Vagina (tissue), 2 donors: ENCODE data around the gene TBCD. TPM values are rescaled to one million over a fixed set of nuclear protein-coding genes. Genes with fewer than 3 reads are reported as not detected.

Experiments used
- DNase-seq, 2 donors: peaks; one replicate each; pipeline ENCODE4 v3.0.0-alpha.2; 2017; ENCODE audit errors: extremely low spot score in 2 of 2
- H3K27ac ChIP-seq: fragments of 200-600 bp; sonication (generic); one replicate; pipeline ENCODE4 v1.5.1; 2019
- H3K27me3 ChIP-seq: fragments of 200-600 bp; sonication (generic); one replicate; pipeline ENCODE4 v1.5.1; 2019
- H3K36me3 ChIP-seq, 2 donors: fragments of 200-600 bp; sonication (generic); one replicate each; pipeline ENCODE4 v1.5.1; 2017 to 2019
- H3K4me1 ChIP-seq: fragments of 200-600 bp; sonication (generic); one replicate; pipeline ENCODE4 v1.5.1; 2019
- H3K4me3 ChIP-seq, 2 donors: fragments of 200-600 bp; sonication (generic); 1 replicate in 1 of 2; 2 replicates in 1 of 2; pipeline ENCODE4 v1.5.1; 2016 to 2019
- H3K9me3 ChIP-seq: fragments of 200-600 bp; sonication (generic); one replicate; pipeline ENCODE4 v1.5.1; 2019
- CTCF ChIP-seq, 3 experiments: fragments of 450-650 bp in 2 of 3; fragments of 200-600 bp in 1 of 3; sonication (generic) in 1 of 3; IDR thresholded peaks; one replicate each; pipeline ENCODE4 v1.5.1; 2017 to 2019; ENCODE audit warnings: antibody characterized with exemption in 3 of 3, mild to moderate bottlenecking in 2 of 3, moderate library complexity in 2 of 3
- POLR2A ChIP-seq, 2 donors: fragments of 450-650 bp; IDR thresholded peaks; one replicate each; pipeline ENCODE4 v1.6.1; 2017; ENCODE audit warnings: antibody characterized with exemption in 2 of 2, mild to moderate bottlenecking in 2 of 2, moderate library complexity in 2 of 2
- POLR2AphosphoS5 ChIP-seq, 2 donors: sonication (generic); formaldehyde crosslinking; IDR thresholded peaks; one replicate each; pipeline ENCODE4 v1.9.0; 2017; ENCODE audit warnings: antibody characterized with exemption in 2 of 2, mild to moderate bottlenecking in 2 of 2, low read depth in 1 of 2; ENCODE audit not compliant: insufficient read depth in 1 of 2
- intact Hi-C: fragments of 100-400 bp; cut with DNase I; formaldehyde crosslinking; loops from one replicate; pipeline ENCODE4 v1.15.1; 2023
- total RNA-seq: library from RNA; depleted of rRNA; stranded (reverse); fragments of >200 nt; gene quantifications from one replicate; pipeline ENCODE4 v1.2.3, GENCODE V29; 2016

The TBCD gene
- total RNA-seq, 1 donor from 2014 or later, result 79.3 TPM

- peaks cover 0 to 29% of the 10 kb centered on the region in 2 donors for H3K36me3 ChIP-seq
- intact Hi-C loops, result no loop called here
- no peak overlapping the region for H3K4me3 ChIP-seq
- H3K9me3 ChIP-seq, result no peaks in the 10 kb centered on the region
- no peak for DNase-seq
- H3K27me3 ChIP-seq, result no peaks in the 10 kb centered on the region
- TF ChIP-seq POLR2AphosphoS5 (IDR thresholded peaks at IDR 0.05; ENCODE audit: insufficient read depth in 1 of 2, low read depth in 1 of 2) (no peak), POLR2A (IDR thresholded peaks at IDR 0.05) (no peak), CTCF (IDR thresholded peaks at IDR 0.05) (no peak)
- peaks cover 9% of the 10 kb centered on the region for H3K4me1 ChIP-seq
- no peak overlapping the region for H3K27ac ChIP-seq
These were observed 59.0 kb downstream of the TBCD start for GRCh38 chr17:82810644-82811430.

GRCh38 chr17:82812058-82812457 is 60.2 kb downstream of the TBCD start:
- H3K4me1 ChIP-seq, result no peaks in the 10 kb centered on the region
- H3K36me3 ChIP-seq, result peaks cover 0 to 26% of the 10 kb centered on the region in 2 donors
- intact Hi-C loops, result no loop called here
- no peak for DNase-seq
- H3K27me3 ChIP-seq, result no peaks in the 10 kb centered on the region
- no peak overlapping the region for H3K27ac ChIP-seq
- no peaks in the 10 kb centered on the region for H3K9me3 ChIP-seq
- no peak for TF ChIP-seq CTCF (IDR thresholded peaks at IDR 0.05)
- H3K4me3 ChIP-seq, result no peak overlapping the region

- H3K4me3 ChIP-seq, result no peak overlapping the region
- peaks cover 0 to 20% of the 10 kb centered on the region in 2 donors for H3K36me3 ChIP-seq
- DNase-seq, result no peak
- TF ChIP-seq POLR2AphosphoS5 (IDR thresholded peaks at IDR 0.05; ENCODE audit: insufficient read depth in 1 of 2, low read depth in 1 of 2) (no peak), CTCF (IDR thresholded peaks at IDR 0.05) (no peak), POLR2A (IDR thresholded peaks at IDR 0.05) (no peak)
- intact Hi-C loops, result no loop called here
- H3K9me3 ChIP-seq, result no peaks in the 10 kb centered on the region
- no peak overlapping the region for H3K27ac ChIP-seq
- H3K4me1 ChIP-seq, result no peaks in the 10 kb centered on the region
- no peaks in the 10 kb centered on the region for H3K27me3 ChIP-seq
These were observed 60.7 kb downstream of the TBCD start for GRCh38 chr17:82812601-82813000.

GRCh38 chr17:82813299-82814051 is 61.6 kb downstream of the TBCD start:
- H3K4me1 ChIP-seq, result no peaks in the 10 kb centered on the region
- intact Hi-C loops, result no loop called here
- TF ChIP-seq CTCF (IDR thresholded peaks at IDR 0.05) (no peak), POLR2A (IDR thresholded peaks at IDR 0.05) (no peak), POLR2AphosphoS5 (IDR thresholded peaks at IDR 0.05; ENCODE audit: insufficient read depth in 1 of 2, low read depth in 1 of 2) (no peak)
- H3K27ac ChIP-seq, result no peak overlapping the region
- H3K4me3 ChIP-seq, result no peak overlapping the region
- no peak for DNase-seq
- H3K27me3 ChIP-seq, result no peaks in the 10 kb centered on the region
- no peaks in the 10 kb centered on the region for H3K9me3 ChIP-seq
- peaks cover 0 to 18% of the 10 kb centered on the region in 2 donors for H3K36me3 ChIP-seq

- no peaks in the 10 kb centered on the region for H3K9me3 ChIP-seq
- DNase-seq, result no peak
- H3K4me3 ChIP-seq, result no peak overlapping the region
- no peaks in the 10 kb centered on the region for H3K27me3 ChIP-seq
- peaks cover 0 to 30% of the 10 kb centered on the region in 2 donors for H3K36me3 ChIP-seq
- no peak overlapping the region for H3K27ac ChIP-seq
- TF ChIP-seq POLR2AphosphoS5 (IDR thresholded peaks at IDR 0.05; ENCODE audit: insufficient read depth in 1 of 2, low read depth in 1 of 2), result no peak
- TF ChIP-seq CTCF (IDR thresholded peaks at IDR 0.05), result no peak
- TF ChIP-seq POLR2A (IDR thresholded peaks at IDR 0.05), result no peak
- H3K4me1 ChIP-seq, result no peaks in the 10 kb centered on the region
- intact Hi-C loops, result no loop called here
These were observed 63.0 kb downstream of the TBCD start for GRCh38 chr17:82814834-82815233.
